RWPE2 (cell line): Measurements from ENCODE around the gene ARID4B.
A peak's percentile ranks its signal among the peaks of the same experiment; 100 is the strongest.
"Not testable (repeated sequence)": the region's sequence is repeated elsewhere in the genome, so short reads cannot be mapped to it uniquely, and the experiment has no call there.

Source experiments
- ATAC-seq: fragments of 200-7000 bp; cut with Tn5 transposase; 3 replicates; pipeline ENCODE4 v1.9.1; 2021; ENCODE audit warnings: low read depth
- DNase-seq: peaks from one replicate; pipeline ENCODE4 v3.0.0-alpha.2; 2020; ENCODE audit warnings: low spot score
- H3K27ac ChIP-seq: fragments of 450-650 bp; 2 replicates; pipeline ENCODE4 v1.5.1; 2017; ENCODE audit warnings: mild to moderate bottlenecking; ENCODE audit not compliant: poor library complexity, severe bottlenecking
- H3K27me3 ChIP-seq: fragments of 250-450 bp; sonication (Bioruptor Pico); 2 replicates; pipeline ENCODE4 v1.5.1; 2021; ENCODE audit warnings: mild to moderate bottlenecking, moderate library complexity; ENCODE audit not compliant: insufficient read depth, poor library complexity, severe bottlenecking
- H3K36me3 ChIP-seq: fragments of 250-450 bp; sonication (Bioruptor Pico); 2 replicates; pipeline ENCODE4 v1.5.1; 2020; ENCODE audit warnings: low read depth, mild to moderate bottlenecking, moderate library complexity
- H3K4me1 ChIP-seq: fragments of 250-450 bp; sonication (Bioruptor Pico); 2 replicates; pipeline ENCODE4 v1.5.1; 2021; ENCODE audit warnings: mild to moderate bottlenecking, moderate library complexity; ENCODE audit not compliant: insufficient read depth, poor library complexity, severe bottlenecking
- H3K4me3 ChIP-seq: fragments of 250-450 bp; sonication (Bioruptor Pico); 2 replicates; pipeline ENCODE4 v1.5.1; 2021; ENCODE audit warnings: mild to moderate bottlenecking, moderate library complexity; ENCODE audit not compliant: severe bottlenecking
- H3K9me3 ChIP-seq: fragments of 250-450 bp; sonication (Bioruptor Pico); 2 replicates; pipeline ENCODE4 v1.5.1; 2021; ENCODE audit warnings: mild to moderate bottlenecking, moderate library complexity; ENCODE audit not compliant: severe bottlenecking
- CTCF ChIP-seq: fragments of 450-650 bp; IDR thresholded peaks from one replicate; pipeline ENCODE4 v1.5.1; 2017; ENCODE audit warnings: mild to moderate bottlenecking, moderate library complexity; ENCODE audit not compliant: poor library complexity, severe bottlenecking

ARID4B gene

GRCh38 chr1:235161685-235162327 lies 166.2 kb downstream of the ARID4B start:
- H3K4me3 ChIP-seq, result peak overlapping the region; percentile 71
- TF ChIP-seq CTCF, result no peak
- H3K27me3 ChIP-seq, result no peaks in the 10 kb centered on the region
- no peaks in the 10 kb centered on the region for H3K9me3 ChIP-seq
- DNase-seq (no peak), ATAC-seq (peak; percentile 17; the same call in 1 of the 3 replicates)
- peaks cover 34% of the 10 kb centered on the region for H3K36me3 ChIP-seq
- H3K4me1 ChIP-seq, result peaks cover 3% of the 10 kb centered on the region
- peak overlapping the region; percentile 59 for H3K27ac ChIP-seq

- no peaks in the 10 kb centered on the region for H3K9me3 ChIP-seq
- peaks cover 3% of the 10 kb centered on the region for H3K4me1 ChIP-seq
- peak within 1 kb of the TSS; percentile 71 for H3K4me3 ChIP-seq
- ATAC-seq, result peak; percentile 89
- H3K27ac ChIP-seq, result peak within 1 kb of the TSS; percentile 59
- no peaks in the 10 kb centered on the region for H3K27me3 ChIP-seq
- peak; percentile 77 for DNase-seq
- no peak for TF ChIP-seq CTCF
- peaks cover 41% of the 10 kb centered on the region for H3K36me3 ChIP-seq
These were observed 166.9 kb downstream of the ARID4B start, which contains the start of gene RBM34 for GRCh38 chr1:235160957-235161684. RBM34 (minus strand) TSS chr1:235161250; CDS start chr1:235161226, 24 bp downstream.

GRCh38 chr1:235160383-235160956 lies 167.5 kb downstream of the ARID4B start:
- no peak for TF ChIP-seq CTCF
- no peak for DNase-seq
- Histone ChIP-seq H3K4me3 (peak overlapping the region; percentile 71), H3K9me3 (no peaks in the 10 kb centered on the region), H3K27ac (peak overlapping the region; percentile 59), H3K27me3 (no peaks in the 10 kb centered on the region), H3K36me3 (peaks cover 43% of the 10 kb centered on the region), H3K4me1 (peaks cover 3% of the 10 kb centered on the region)
- ATAC-seq, result peak; percentile 47; the same call in 2 of the 3 replicates

- H3K4me1 ChIP-seq, H3K27ac ChIP-seq, ATAC-seq, H3K9me3 ChIP-seq, DNase-seq, H3K27me3 ChIP-seq: not testable (repeated sequence)
- peak overlapping the region; percentile 71 for H3K4me3 ChIP-seq
- peaks cover 45% of the 10 kb centered on the region for H3K36me3 ChIP-seq
These were observed 168.0 kb downstream of the ARID4B start for GRCh38 chr1:235159930-235160329.

- not testable (repeated sequence) for H3K9me3 ChIP-seq, H3K27ac ChIP-seq, H3K27me3 ChIP-seq, ATAC-seq, H3K4me1 ChIP-seq, H3K4me3 ChIP-seq, DNase-seq
- peaks cover 51% of the 10 kb centered on the region for H3K36me3 ChIP-seq
These were observed 168.7 kb downstream of the ARID4B start for GRCh38 chr1:235159284-235159683.
